ENCODE measurements around the gene STK33.
A peak's percentile ranks its signal among the peaks of the same experiment; 100 is the strongest.

Gene STK33

GRCh38 chr11:8593935-8594909 is at the start of gene STK33:
STK33 (minus strand) TSS chr11:8594228; CDS start chr11:8474905, 119,323 bp downstream.
- DNase-seq = peak; percentile 12

- no peak for DNase-seq
Observed at GRCh38 chr11:8642196-8642841, 48.3 kb upstream of the STK33 start.

GRCh38 chr11:8641332-8641731 is 47.3 kb upstream of the STK33 start:
- DNase-seq = no peak

GRCh38 chr11:8640267-8640906 is 46.4 kb upstream of the STK33 start:
- no peak for DNase-seq

- DNase-seq = no peak
Observed at GRCh38 chr11:8639655-8640054, 45.6 kb upstream of the STK33 start.

GRCh38 chr11:8638300-8638699 is 44.3 kb upstream of the STK33 start:
- no peak for DNase-seq

- no peak for DNase-seq
Observed at GRCh38 chr11:8636127-8636526, 42.1 kb upstream of the STK33 start.

GRCh38 chr11:8634498-8634897 is 40.5 kb upstream of the STK33 start:
- no peak for DNase-seq

GRCh38 chr11:8631395-8632118 is 37.5 kb upstream of the STK33 start:
- no peak for DNase-seq

- no peak for DNase-seq
Observed at GRCh38 chr11:8624698-8625097, 30.7 kb upstream of the STK33 start.

- DNase-seq = no peak
Observed at GRCh38 chr11:8621147-8621546, 27.1 kb upstream of the STK33 start.

- no peak for DNase-seq
Observed at GRCh38 chr11:8617063-8617462, 23.0 kb upstream of the STK33 start.

- no peak for DNase-seq
Observed at GRCh38 chr11:8615291-8616032, 21.4 kb upstream of the STK33 start.

- no peak for DNase-seq
Observed at GRCh38 chr11:8614497-8614896, 20.5 kb upstream of the STK33 start.

GRCh38 chr11:8613036-8613435 is 19.0 kb upstream of the STK33 start:
- DNase-seq = no peak

- no peak for DNase-seq
Observed at GRCh38 chr11:8612522-8612921, 18.5 kb upstream of the STK33 start.

GRCh38 chr11:8610532-8611116 is 16.6 kb upstream of the STK33 start:
- no peak for DNase-seq

- no peak for DNase-seq
Observed at GRCh38 chr11:8608652-8609051, 14.6 kb upstream of the STK33 start.

- no peak for DNase-seq
Observed at GRCh38 chr11:8605971-8606563, 12.0 kb upstream of the STK33 start.

GRCh38 chr11:8604078-8604723 is 10.2 kb upstream of the STK33 start:
- no peak for DNase-seq

- no peak for DNase-seq
Observed at GRCh38 chr11:8603696-8604077, 9.7 kb upstream of the STK33 start.

All from activated gamma-delta T cell treated with Interleukin-2 at 50 U/mL for 16 hours (primary cell).